Hematopoietic multipotent progenitor cell treated with erythropoietin and hydrocortisone succinate and interleukin-3 and kit ligand, for 6 days (in vitro differentiated cells): ENCODE measurements around the gene E2F4.

Source experiments
- DNase-seq: peaks from one replicate; pipeline ENCODE4 v3.0.0-alpha.2; 2015

E2F4 gene

DNA sequence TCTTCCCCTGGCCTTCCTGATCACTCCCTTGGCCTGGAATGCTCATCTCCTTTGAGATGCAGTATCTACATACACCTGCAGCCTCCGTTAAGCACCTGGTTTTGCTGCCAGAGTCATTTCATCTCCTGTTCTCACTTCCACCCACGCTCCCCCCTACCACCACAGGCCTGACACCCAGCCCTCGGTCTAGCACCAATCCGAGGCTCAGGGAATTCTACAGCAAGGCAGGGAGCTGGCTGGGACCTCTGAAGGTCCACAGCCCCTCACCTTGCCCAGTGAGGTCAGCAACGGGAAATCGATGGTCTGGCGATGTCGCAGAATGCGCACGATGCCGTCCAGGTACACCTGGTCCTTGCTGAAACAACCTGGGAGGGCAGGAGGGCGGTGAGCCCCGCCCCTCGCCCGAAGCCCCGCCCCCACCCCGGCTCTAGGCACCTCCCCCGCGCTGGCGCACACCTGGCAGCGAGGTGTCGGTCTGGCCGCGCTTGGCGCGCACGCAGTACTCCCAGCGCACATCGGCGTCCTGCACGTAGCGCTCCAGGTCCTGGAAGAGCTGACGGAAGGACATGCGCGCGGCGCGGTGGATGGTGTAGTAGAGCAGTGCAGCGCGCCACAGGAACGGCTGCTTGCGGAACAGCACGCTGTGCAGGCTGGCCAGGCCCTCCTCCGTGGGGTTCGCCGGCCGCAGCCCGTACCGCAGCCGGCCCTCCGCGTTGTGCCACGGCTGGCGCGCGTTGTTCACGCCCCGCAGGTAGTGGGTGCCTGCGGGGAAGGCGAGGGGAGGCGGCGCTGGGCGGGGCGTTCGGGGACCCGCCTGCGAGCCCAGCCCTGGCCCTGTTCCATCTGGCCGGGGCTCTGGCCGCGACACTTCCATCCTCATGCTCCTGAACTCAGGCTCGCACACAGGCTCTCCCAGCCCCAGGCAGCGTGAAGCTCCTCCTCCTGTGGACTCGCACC lies 13.9 kb upstream of the E2F4 start:
- peak; percentile 73 for DNase-seq

DNA sequence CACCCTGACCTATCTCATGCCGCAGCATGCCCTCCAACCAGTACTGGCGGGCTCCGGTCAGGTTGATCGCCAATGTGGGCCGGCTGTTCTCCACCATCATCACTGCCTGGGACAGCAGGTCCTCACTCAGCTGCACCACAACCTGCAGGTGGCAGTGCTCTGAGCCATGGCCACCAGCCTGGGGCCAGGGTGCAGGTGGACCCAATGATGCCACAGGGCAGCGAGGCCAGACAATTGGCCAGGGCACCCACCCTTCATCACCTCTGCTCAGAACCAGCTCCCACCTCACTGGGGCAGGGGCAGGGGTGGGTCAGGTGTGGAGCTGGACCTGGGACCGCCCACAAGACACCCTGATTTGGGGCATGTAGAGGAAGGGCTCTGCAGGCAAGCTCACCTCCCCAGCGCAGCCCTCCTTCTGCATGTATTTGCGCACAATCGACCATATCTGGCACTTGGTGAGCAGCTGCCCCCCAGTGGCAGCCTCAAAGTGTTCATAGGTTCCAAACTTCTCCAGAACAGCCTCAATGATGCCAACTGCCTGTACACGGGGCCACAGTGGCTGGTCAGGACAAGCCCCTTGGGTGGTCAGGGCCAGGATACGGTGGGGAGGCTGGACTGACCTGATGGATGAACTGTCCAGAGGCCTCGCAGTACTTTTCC lies 12.4 kb upstream of the E2F4 start:
- DNase-seq = peak; percentile 73

DNA sequence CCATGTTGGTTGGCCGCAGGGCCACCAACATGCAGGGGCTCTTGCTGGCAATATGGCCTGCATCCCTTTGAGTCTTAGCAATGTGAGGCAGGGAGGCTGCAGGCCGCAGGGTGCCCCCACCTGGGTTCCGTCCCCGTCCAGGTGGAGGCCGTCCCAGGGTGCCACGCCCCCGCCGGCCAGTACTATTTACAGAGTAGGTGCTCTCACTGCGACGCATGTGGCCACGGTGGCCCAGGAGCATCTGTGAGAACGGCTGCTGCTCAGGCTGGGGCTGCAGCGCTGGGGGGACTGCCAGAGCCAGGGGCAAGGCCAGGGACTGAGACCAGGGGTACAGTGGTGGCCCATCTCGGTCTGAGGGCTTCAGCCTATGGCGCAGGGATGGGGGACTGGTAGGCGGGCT lies 11.8 kb upstream of the E2F4 start:
- DNase-seq = no peak

DNA sequence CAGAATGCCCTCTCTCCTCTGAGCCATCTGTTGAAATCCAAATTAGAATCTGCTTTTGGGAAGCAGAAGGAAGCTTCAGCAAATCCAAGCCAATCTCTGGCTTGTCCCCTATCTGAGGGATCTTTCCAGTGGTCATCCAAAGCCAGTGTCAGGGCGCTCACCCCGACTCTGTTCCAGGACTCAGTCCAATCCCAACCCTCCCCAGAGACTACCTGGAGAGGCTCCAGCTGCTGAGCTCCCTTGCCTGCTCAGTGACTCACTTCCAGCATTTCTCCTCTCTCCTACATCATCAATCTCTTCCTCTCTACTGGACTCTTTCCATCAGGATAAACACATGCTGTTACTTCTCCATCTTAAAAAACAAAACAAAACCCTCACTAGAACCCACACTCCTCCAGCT lies 10.6 kb upstream of the E2F4 start:
- no peak for DNase-seq

DNA sequence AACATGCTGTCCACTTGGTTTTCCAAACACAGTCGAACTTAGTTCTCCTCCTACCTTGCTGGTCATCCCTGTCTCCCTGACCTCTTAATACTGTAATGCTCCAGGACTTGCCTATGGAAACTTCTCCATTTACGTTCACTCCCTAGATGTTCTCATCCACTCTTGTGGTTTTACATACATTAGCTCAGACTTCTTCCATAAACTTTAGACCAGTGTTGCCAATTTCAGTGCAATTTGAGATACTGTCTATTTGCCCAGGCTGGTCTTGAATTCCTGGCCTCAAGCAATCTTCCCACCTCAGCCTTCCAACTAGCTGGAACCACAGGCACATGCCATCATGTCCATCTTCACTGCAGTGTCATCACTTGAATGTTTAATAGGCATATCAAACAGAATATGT lies 9.7 kb upstream of the E2F4 start:
- DNase-seq = no peak

DNA sequence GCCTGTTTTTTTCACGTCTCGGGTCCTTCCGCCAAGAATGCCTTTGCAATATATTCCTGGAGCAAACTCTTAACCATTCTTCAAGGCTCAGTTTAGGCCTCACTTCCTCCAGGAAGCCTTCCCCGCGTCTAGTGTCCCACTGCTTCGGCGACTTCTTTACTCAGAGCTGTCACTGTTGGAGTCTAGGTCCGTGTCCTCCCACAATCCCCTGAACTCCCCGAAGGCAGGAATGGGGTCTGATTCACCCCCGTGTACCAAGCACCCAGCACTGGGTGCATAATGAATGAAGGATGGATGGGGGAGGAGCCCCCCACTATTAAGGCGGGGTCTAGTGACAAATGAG lies 8.7 kb upstream of the E2F4 start:
- no peak for DNase-seq

DNA sequence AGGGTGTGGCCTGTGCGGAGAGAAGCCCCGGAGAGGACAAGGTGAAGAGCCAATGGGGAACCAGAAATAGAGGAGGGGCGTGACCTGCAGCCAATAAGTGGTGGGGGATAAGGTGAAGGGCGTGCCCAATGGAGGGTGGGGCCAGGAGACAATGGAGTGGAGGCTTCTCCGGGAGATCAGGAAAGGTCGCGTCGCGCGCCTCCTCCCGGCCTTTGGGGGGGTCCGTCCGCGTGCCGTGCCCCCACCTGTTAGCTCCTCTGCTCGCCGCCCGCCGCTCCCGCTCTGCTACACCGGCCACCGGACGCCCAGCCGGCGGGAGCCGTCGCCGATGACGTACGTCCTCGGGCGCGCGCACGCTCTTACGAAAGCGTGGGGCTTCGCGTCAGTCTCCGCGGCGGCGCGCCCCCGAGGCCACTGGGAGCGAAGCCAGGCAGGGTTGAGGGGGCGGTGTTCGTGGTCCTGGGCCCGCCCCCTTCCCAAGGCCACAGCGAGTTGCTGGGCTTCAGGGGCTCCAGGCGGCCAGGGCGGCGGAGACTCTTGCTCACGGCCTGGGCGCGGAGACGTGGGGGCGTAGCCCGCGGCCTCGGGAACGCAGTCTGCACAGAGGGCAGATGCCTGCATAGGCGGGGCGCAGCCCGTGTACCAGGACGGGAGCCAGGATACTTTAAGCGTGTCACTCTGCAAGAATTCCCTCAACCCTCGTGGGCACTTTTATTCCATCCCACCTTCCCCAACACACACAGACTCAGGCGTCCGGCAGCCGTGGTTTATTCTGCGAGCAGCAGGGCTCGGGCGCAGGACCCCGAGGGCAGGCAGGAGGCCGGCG lies 8.1 kb upstream of the E2F4 start, which contains the start of gene MATCAP1:
MATCAP1 (minus strand) TSS at position 337 of the 826 bp plus-strand sequence. CDS start 3,353 bp downstream, outside the sequence.
- DNase-seq = peak; percentile 99

DNA sequence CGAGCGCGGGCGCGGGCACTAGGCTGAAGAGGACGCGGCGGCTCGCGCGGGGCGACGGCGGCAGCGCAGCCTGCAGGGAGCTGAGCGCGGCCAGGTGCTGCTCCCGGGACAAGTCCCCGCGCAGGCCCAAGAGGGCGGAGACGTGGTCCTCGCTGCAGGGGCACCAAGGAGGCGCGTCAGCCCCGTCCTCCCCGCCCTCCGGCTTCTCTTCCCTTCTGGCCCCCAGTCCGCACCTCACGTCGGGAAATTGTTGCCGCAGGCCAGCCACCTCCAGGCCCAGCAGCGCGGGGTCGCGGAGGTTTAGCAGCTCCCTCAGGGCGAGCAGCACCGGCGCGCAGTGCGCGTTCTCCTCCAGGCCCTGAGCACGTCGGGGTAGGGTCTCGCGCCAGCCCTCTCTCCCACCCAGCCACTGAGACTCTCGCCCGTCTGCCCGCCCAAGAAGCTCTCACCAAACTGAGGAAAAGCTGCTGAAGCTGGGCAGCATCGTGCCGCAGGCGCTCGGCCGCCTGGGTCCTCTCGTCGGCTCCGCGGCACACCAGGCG lies 7.4 kb upstream of the E2F4 start:
- no peak for DNase-seq

DNA sequence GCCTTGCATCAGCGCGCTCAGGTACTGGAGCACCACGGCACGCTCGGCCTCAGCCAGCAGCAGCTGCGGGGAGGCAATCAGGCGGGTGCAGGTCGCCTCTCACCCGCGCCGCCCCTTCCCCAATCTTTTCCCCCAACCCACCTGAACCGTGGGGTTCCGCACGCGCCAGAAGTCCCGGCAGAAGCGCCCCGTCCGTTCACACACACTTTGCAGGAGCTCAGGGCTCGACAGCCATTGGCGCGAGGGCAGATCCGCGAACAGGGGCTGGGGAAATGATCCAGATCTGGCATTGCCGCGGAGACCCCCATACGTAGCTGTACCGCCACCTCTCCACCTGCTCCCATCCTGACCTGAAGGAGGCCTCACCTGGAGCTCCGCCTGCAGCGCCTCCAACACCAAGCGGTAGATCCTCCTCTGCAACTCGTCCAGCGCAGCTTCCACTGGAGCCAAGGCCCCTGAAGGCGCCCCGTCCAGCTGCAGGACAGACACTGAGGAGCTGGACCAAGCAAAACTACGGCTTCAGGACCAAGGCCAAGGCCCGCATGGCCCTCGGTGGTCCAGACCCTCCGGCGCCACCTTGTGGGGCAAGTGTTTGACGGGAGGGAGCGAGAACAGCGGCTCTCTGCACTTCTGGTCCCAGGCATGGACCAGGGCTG lies 6.8 kb upstream of the E2F4 start:
- peak; percentile 97 for DNase-seq

DNA sequence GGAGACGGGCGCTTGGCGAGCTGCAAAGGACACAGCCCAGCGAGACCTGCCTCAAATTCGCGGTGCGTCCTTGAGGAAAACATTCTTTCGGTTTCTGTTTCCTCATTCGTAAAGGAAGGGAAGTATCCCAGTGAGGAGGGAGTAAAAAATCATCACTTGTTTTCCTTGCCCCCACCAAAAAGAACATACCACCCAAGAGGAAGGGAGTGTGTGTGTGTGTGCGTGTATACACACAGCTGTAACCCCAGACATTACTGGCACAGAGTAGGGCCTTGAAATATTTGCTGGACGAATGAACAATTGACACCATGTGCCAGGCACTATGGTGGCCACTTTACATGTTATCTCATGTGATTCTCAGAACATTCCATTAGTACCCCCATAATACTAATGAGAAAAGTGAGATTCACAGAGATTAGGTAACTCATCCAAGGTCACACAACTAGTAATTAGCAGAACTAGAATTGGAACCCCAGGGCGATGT lies 6.3 kb upstream of the E2F4 start:
- DNase-seq = no peak

DNA sequence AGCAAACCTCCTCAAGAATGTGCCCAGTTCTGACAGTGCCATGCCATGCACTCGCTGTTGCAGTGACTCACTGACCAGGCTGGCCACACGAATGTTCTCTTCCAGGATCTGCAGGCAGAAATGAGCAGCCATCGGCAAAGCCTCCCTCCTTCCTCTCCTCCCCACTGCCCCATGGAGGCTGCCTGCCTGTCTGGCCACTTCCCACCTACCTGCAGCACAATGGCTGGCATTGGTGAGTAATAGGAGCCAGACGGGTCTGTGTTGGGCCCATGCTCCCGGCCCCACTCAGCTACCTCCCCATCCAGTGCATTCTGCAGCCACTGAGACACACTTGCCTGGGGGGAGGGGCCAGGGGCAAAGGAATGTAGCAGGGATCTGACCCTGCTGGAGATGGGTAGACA lies 5.4 kb upstream of the E2F4 start:
- DNase-seq = no peak

DNA sequence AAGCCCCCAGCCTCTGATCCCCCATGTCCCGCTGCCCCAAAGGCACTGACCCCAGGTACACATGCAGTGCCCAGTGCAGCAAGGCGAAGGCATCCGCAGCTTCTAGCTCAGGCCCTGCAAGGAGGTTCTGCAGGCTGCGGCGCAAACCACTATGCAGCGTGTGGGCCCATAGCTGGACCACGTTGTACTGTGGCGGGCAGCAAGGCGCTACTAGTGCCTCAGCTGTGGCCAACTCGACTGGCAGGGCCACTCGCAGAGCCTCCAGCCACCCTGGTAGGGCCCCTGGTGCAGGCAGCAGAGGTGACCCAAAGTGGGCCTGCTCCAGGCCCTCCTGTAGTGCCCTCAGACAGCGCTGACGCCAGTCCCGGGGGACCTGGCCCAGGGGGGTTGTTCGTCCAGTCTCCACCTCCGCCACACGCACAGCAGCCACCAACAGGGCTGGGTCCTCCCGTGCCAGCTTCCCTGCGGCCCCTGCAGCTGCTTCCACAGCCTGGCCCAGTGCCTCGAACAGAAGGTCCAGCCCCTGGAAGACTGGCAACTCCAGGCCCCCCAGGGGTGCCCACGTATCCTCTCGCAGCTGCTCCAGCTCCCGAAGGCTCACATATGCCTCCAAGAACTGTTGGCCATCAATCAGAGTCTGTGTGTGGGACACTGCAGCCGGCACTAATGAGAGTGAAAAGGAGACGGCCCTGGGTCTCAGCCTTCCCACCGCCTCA lies 4.6 kb upstream of the E2F4 start:
- no peak for DNase-seq

DNA sequence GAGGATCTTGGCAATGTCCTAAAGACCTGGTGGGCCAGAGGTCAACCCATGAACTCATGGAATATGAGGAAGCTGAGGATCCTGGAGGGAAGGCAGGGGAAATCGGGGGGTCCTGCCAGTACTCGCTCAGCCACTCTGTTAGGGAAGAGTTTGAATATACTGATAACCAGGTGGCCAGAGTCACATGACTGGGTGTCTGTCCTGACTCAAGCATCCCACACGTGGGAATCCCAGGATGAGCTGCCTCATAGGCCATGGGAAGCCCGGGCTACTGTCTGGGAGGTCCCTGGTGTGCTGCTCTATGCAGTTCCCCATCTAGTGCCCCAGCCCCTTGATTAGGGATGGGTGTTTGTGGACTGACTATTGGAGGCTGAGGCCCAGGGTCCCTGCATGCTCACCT lies 3.6 kb upstream of the E2F4 start:
- DNase-seq = no peak

DNA sequence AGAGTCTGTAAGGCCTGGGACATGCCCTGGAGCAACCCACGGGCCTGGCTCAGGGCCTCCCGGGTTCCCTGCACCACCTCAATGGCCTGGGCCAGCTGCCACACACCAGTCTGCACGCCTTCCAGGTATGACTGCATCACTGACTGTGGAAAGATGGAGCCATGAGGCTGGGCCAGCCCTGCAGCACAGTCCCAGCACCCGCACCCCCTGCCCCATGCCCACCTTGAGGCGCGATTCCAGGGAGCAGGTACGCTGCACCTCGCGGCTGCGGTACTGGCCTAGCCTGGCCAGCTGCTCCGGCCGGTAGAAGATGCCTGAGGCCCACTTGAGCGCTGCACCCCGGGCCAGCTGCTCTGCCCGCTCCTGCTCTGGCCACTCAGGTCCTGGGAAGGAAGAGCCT lies 3.2 kb upstream of the E2F4 start:
- DNase-seq = no peak

DNA sequence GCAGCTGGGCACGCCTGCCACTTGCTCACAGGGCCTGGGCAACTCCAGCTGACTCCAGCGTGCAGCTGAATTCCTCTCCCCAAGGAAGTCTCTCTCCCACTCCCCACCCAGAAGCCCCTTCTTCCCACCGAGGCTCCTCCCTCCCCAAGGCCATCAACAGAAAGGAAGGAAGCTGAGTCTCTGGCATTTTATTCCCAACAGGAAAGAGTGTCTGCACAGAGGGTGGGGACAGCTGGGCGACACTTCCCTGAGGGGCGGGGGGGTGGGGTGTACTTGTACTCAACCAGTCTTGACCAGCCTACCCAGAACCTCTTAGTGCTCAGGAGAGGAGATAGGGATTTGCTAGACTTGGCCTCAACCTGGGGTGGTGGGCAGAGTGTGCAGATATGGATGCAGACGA lies 1.9 kb upstream of the E2F4 start, which contains the start of gene EXOC3L1:
EXOC3L1 (minus strand) TSS at position 96 of the 400 bp plus-strand sequence. CDS start 460 bp downstream, outside the sequence.
- DNase-seq = no peak

DNA sequence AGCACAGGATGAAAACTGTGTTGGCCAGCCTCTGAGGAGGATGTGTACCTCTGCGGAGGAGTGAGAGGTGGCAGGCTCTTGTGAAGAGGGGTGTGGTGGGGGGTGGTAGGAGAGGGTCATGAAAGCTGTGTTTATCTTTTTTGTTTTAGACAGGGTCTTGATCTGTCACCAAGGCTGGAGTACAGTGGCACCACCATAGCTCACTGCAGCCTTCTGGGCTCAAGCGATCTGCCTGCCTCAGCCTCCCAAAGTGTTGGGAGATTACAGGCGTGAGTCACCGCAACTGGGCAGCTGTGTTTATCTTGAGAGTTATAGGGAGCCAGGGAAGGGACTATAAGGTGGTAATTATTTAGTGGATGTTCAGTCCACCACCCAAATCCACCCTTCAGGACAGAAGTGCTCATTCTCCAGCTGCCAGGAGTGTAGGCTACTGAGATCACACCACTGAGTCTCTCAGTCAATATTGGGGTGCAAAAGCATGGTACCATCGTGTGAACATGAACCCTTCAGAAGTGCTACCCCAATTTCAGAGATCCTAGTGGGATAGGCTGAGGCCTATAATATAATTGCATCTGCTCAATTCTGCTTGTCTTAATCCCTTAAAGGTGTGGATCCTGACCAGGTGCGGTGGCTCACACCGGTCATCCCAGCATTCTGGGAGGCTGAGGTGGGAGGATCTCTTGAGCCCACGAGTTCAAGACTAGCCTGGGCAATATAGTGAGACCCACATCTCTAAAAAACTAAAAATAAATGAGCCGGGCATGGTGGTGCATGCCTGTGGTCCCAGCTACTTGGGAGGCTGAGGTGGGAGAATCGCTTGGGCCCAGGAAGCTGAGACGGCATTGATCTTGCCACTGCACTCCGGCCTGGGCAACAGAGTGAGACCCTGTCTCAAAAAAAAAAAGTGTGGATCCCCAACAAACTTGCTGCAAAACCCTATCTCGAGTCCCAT lies 1.2 kb upstream of the E2F4 start:
- peak; percentile 68 for DNase-seq

DNA sequence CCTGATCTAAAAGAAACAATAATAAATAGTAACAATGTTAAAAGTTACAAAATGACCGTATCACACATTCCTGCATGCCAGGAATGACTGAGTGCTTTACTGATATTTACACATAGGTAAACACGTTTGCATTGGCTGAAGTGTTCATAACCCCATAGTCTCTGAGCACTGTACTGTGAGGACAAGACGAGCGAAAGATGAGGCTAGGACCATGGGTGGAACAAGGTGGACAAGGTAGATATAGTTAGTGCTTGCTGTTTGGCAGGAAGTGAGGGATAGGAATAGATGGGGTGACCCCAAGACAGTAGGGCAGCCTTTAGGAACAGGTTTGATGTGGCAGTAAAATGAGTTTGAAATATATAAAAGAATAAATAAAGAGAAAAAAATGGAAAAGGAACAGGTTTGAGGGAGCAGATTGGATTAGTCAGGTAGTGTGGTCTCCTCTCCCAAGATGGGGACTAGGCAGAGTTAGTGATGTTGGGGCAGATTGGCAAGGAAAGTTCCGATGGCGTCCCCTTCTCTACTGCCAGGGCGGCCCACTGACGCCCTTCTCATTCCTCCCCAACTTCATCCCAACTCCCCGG lies 452 bp upstream of the E2F4 start:
- DNase-seq = no peak

DNA sequence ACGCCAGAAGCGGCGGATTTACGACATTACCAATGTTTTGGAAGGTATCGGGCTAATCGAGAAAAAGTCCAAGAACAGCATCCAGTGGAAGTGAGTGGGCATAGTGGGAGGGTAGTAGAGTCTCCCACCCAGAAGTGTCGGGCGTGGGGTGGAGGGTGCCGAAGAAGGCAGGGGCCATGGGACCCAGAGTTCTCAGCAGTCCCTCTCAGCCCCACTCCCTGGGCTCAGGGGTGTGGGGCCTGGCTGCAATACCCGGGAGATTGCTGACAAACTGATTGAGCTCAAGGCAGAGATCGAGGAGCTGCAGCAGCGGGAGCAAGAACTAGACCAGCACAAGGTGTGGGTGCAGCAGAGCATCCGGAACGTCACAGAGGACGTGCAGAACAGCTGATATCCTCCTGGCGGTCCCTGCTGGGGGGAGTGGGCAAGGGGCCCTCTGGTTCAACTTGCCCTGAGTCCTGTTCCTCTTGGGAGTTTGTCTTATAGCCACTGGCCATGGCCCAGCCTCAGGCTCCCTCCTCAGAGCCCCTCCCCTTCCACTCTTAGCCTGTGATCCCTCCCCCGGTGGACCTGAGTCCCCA lies 916 bp downstream of the E2F4 start:
- peak; percentile 52 for DNase-seq

DNA sequence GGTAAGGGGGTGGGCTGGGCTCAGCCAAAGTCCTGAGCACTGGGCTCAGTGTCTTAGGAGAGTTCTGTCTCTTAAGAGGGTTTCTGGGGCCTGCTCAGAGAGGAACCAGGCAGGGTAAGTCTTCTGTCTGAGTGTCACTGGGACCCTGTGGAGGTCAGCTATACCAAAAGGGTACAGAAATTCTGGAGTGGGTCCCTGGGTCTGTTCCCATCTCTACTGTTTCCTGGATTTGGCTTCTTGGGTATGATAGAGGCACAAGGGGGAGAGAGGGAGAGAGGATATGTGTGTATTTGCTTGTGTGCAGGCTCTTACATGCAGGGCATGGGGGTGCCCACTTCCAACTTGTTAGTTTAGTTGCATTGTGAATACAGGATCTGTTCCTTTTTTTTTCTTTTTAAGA lies 1.6 kb downstream of the E2F4 start:
- DNase-seq = no peak

DNA sequence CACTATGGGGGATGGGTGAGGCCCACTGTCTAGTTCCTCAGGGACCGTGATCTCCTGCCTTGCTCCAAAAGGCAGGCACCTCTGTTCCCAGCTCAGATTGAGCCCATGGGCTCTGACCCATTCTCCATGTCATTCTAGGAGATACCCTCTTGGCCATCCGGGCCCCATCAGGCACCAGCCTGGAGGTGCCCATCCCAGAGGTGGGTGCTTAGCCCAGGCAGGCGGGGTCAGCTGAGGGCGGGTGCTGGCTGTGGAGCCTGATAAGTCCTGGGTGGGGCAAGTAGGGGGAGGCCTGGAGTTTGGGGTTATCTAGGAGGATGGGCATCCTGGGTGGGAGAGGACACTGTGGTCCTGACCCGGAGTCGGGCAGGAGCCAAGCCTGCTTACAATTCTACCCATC lies 2.3 kb downstream of the E2F4 start:
- peak; percentile 90 for DNase-seq
